Amniotic epithelial cell (primary cell): ENCODE measurements around the gene PRR22.
"Not testable (repeated sequence)": the region's sequence is repeated elsewhere in the genome, so short reads cannot be mapped to it uniquely, and the experiment has no call there.

Experiments used
- DNase-seq: peaks from one replicate; pipeline ENCODE4 v3.0.0-alpha.2; 2010; ENCODE audit warnings: low read depth

Gene PRR22

GRCh38 chr19:5790559-5791520 lies 6.3 kb upstream of the PRR22 start, which contains the start of gene DUS3L:
DUS3L (minus strand) TSS chr19:5791163; CDS start chr19:5791141, 22 bp downstream.
- DNase-seq, result peak; percentile 99

- no peak for DNase-seq
Observed at GRCh38 chr19:5789886-5790558, 5.5 kb upstream of the PRR22 start.

GRCh38 chr19:5789351-5789761 lies 4.8 kb upstream of the PRR22 start:
- DNase-seq, result no peak

GRCh38 chr19:5788422-5788821 lies 3.9 kb upstream of the PRR22 start:
- DNase-seq, result no peak

- DNase-seq, result no peak
Observed at GRCh38 chr19:5787409-5788182, 3.0 kb upstream of the PRR22 start.

- DNase-seq, result no peak
Observed at GRCh38 chr19:5786593-5787408, 2.3 kb upstream of the PRR22 start.

- no peak for DNase-seq
Observed at GRCh38 chr19:5785423-5785822, 877 bp upstream of the PRR22 start.

- DNase-seq, result no peak
Observed at GRCh38 chr19:5782945-5783919, 1.3 kb downstream of the PRR22 start.

GRCh38 chr19:5782322-5782721 lies 2.2 kb downstream of the PRR22 start:
- DNase-seq, result no peak

GRCh38 chr19:5780916-5781315 lies 3.6 kb downstream of the PRR22 start:
- not testable (repeated sequence) for DNase-seq

GRCh38 chr19:5778402-5778801 lies 6.1 kb downstream of the PRR22 start:
- DNase-seq, result no peak

- DNase-seq, result peak; percentile 42
Observed at GRCh38 chr19:5775668-5776309, 8.8 kb downstream of the PRR22 start.

- no peak for DNase-seq
Observed at GRCh38 chr19:5774921-5775320, 9.6 kb downstream of the PRR22 start.

GRCh38 chr19:5773276-5773675 lies 11.3 kb downstream of the PRR22 start:
- no peak for DNase-seq

- no peak for DNase-seq
Observed at GRCh38 chr19:5772416-5772815, 12.1 kb downstream of the PRR22 start.

- DNase-seq, result no peak
Observed at GRCh38 chr19:5767949-5768348, 16.6 kb downstream of the PRR22 start.

- DNase-seq, result no peak
Observed at GRCh38 chr19:5765220-5765619, 19.3 kb downstream of the PRR22 start.

- no peak for DNase-seq
Observed at GRCh38 chr19:5762608-5763217, 21.8 kb downstream of the PRR22 start.

GRCh38 chr19:5753743-5754142 lies 30.8 kb downstream of the PRR22 start:
- DNase-seq, result no peak
